Mesendoderm (in vitro differentiated cells): ENCODE data around the gene ZNF750.

Experiments used
- DNase-seq: peaks from one replicate; pipeline ENCODE4 v3.0.0; 2013
- H2AK5ac ChIP-seq: 2 replicates; pipeline ENCODE4 v1.6.1; 2013; ENCODE audit warnings: low read length, inconsistent platforms
- H2BK120ac ChIP-seq: 2 replicates; pipeline ENCODE4 v1.6.1; 2013; ENCODE audit warnings: low read depth, mild to moderate bottlenecking, low read length, moderate library complexity, mixed read lengths
- H2BK15ac ChIP-seq: replicated peaks from 2 replicates; pipeline ENCODE4 v1.6.1; 2013; ENCODE audit warnings: low read depth, mild to moderate bottlenecking, moderate library complexity
- H2BK5ac ChIP-seq: 2 replicates; pipeline ENCODE4 v1.6.1; 2013; ENCODE audit warnings: low read length, inconsistent platforms
- H3K18ac ChIP-seq: 2 replicates; pipeline ENCODE4 v1.6.1; 2013; ENCODE audit warnings: mild to moderate bottlenecking, low read length, mixed read lengths
- H3K23ac ChIP-seq: one replicate; pipeline ENCODE4 v1.6.1; 2013; ENCODE audit warnings: low read length
- H3K27ac ChIP-seq: 2 replicates; pipeline ENCODE4 v1.5.1; 2013; ENCODE audit warnings: low read depth, mild to moderate bottlenecking, inconsistent platforms, low read length, moderate library complexity
- H3K27me3 ChIP-seq: 2 replicates; pipeline ENCODE4 v1.6.1; 2013; ENCODE audit warnings: low read length, control low read depth, mild to moderate bottlenecking, inconsistent platforms; ENCODE audit not compliant: insufficient read depth, poor library complexity
- H3K36me3 ChIP-seq: 2 replicates; pipeline ENCODE4 v1.6.1; 2013; ENCODE audit warnings: low read length, inconsistent platforms; ENCODE audit not compliant: control insufficient read depth, insufficient read depth
- H3K4ac ChIP-seq: one replicate; pipeline ENCODE4 v1.6.1; 2013; ENCODE audit warnings: low read depth, mild to moderate bottlenecking, low read length, moderate library complexity
- H3K4me1 ChIP-seq: 2 replicates; pipeline ENCODE4 v1.6.1; 2013; ENCODE audit warnings: low read depth, low read length, inconsistent platforms; ENCODE audit not compliant: control insufficient read depth
- H3K4me2 ChIP-seq: 2 replicates; pipeline ENCODE4 v1.6.1; 2013; ENCODE audit warnings: low read length
- H3K4me3 ChIP-seq: 2 replicates; pipeline ENCODE4 v1.5.1; 2013; ENCODE audit warnings: mild to moderate bottlenecking, low read length
- H3K56ac ChIP-seq: one replicate; pipeline ENCODE4 v1.6.1; 2013; ENCODE audit warnings: low read length
- H3K79me1 ChIP-seq: 2 replicates; pipeline ENCODE4 v1.6.1; 2013; ENCODE audit warnings: low read length, inconsistent platforms
- H3K79me2 ChIP-seq: 2 replicates; pipeline ENCODE4 v1.6.1; 2013; ENCODE audit warnings: mild to moderate bottlenecking, low read length; ENCODE audit not compliant: control insufficient read depth, insufficient read depth
- H3K9ac ChIP-seq: 2 replicates; pipeline ENCODE4 v1.6.1; 2013; ENCODE audit warnings: low read length, inconsistent platforms
- H4K5ac ChIP-seq: one replicate; pipeline ENCODE4 v1.6.1; 2013; ENCODE audit warnings: low read length
- H4K8ac ChIP-seq: one replicate; pipeline ENCODE4 v1.6.1; 2013; ENCODE audit warnings: low read depth, mild to moderate bottlenecking, control low read depth, low read length, moderate library complexity
- WGBS: extraction: QIAGEN DNeasy Blood & Tissue Kit; methylation state at CpG from one replicate; pipeline ENCODE4 v1.1.7; 2013; ENCODE audit warnings: low lambda C conversion rate, missing lambda C conversion rate; ENCODE audit not compliant: insufficient coverage; ENCODE audit errors: extremely low coverage; 5-methylcytosine and 5-hydroxymethylcytosine counted together

ZNF750 gene

DNA sequence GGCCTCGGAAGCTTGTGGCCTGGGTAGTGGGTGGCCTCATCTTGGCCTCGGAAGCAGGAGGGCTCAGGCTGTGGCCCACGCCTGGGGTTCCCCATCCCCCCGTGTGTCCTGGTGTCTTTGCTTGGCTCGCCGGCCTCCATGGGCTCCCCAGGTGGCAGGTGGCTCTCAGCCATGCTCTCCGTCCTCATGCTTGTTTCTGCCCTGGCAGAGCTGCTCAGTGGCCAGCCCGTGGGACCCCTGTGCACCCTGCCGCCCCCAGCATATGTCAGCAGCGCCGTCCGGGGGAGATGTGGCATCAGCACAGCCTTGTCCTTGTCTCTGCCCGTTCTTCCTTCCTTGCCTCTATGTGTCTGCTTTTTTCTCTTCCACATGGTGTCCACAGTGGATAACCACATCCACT, 49.4 kb downstream of the ZNF750 start:
- Histone ChIP-seq H2BK5ac (no peak overlapping the region), H4K8ac (no peak overlapping the region), H3K79me1 (peaks cover 11% of the 10 kb centered on the region), H4K5ac (no peak overlapping the region), H3K9ac (no peak overlapping the region), H2BK120ac (no peak overlapping the region), H3K4me1 (no peaks in the 10 kb centered on the region), H3K4me2 (no peak overlapping the region), H3K4me3 (no peak overlapping the region), H3K18ac (no peak overlapping the region), H3K27ac (no peak overlapping the region), H3K36me3 (peaks cover 1% of the 10 kb centered on the region), H2BK15ac (no peak overlapping the region), H3K56ac (no peak overlapping the region), H3K79me2 (no peaks in the 10 kb centered on the region), H3K27me3 (no peaks in the 10 kb centered on the region), H3K23ac (no peak overlapping the region), H3K4ac (no peak overlapping the region), H2AK5ac (no peak overlapping the region)
- WGBS: no CpG with 5 or more reads among the region's 13 CpGs
- no peak for DNase-seq

DNA sequence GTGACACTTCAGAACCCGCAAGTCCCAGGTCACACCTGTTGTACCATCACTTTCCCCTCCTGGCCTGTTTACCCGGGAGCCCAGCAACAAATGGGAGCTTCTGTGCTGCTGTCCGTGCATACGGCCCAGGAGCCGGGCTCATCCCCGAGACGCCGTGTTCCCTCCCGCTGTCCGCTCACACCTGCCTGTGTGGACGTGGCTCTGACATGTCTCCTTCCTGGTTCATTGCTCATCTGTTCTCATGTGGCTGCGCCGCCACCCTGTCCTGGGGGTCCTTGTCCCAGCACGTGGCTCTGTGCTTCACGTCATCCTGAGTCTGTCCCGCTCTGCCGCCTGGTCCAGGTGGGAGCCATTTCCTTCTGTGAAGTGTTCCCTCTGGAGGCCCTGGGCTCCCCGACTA, 50.0 kb downstream of the ZNF750 start:
- peaks cover 11% of the 10 kb centered on the region for H3K79me1 ChIP-seq
- no peak overlapping the region for H3K23ac ChIP-seq
- no peak overlapping the region for H3K4me2 ChIP-seq
- H2AK5ac ChIP-seq: no peak overlapping the region
- H3K18ac ChIP-seq: no peak overlapping the region
- H3K27me3 ChIP-seq: no peaks in the 10 kb centered on the region
- H3K27ac ChIP-seq: no peak overlapping the region
- no peak overlapping the region for H4K8ac ChIP-seq
- H3K9ac ChIP-seq: no peak overlapping the region
- no peak for DNase-seq
- no peak overlapping the region for H4K5ac ChIP-seq
- no peak overlapping the region for H3K4me3 ChIP-seq
- no peaks in the 10 kb centered on the region for H3K4me1 ChIP-seq
- H3K4ac ChIP-seq: no peak overlapping the region
- no peak overlapping the region for H3K56ac ChIP-seq
- no peak overlapping the region for H2BK15ac ChIP-seq
- no CpG with 5 or more reads among the region's 18 CpGs for WGBS
- no peak overlapping the region for H2BK5ac ChIP-seq
- peaks cover 1% of the 10 kb centered on the region for H3K36me3 ChIP-seq
- no peak overlapping the region for H2BK120ac ChIP-seq
- H3K79me2 ChIP-seq: no peaks in the 10 kb centered on the region

DNA sequence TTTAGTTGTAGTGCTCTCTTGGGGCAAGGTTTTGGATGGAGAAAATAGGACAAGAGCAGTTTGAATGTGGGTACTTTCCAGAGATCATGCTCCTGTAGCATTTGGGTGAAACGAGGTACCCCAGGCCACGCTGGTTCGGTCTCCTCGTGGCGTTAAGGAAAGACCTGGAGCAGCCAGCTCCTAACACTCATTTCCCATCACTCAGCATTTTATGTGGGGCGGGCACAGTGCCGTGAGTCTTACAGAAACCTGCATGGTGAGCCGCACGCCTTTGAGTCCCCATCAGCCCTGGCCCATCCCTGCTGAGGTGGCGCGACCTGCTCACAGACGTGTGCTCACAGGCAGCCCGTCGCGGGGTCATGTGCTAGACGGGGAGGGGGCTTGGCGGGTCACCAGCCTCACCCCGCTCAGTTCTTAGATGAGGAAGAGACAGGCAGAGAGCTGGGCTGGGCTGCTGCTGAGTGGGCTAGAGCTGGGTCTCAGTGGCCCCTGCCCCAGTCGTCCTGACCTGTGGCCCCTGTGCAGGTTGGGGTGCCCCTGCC, 50.7 kb downstream of the ZNF750 start:
- Histone ChIP-seq H3K4me2 (no peak overlapping the region), H2BK5ac (no peak overlapping the region), H3K27me3 (no peaks in the 10 kb centered on the region), H4K5ac (no peak overlapping the region), H3K79me2 (no peaks in the 10 kb centered on the region), H3K23ac (no peak overlapping the region), H3K36me3 (peaks cover 4% of the 10 kb centered on the region), H3K9ac (no peak overlapping the region), H3K18ac (no peak overlapping the region), H2BK120ac (no peak overlapping the region), H3K4ac (no peak overlapping the region), H3K56ac (no peak overlapping the region), H3K4me1 (no peaks in the 10 kb centered on the region), H3K79me1 (peaks cover 7% of the 10 kb centered on the region), H2AK5ac (no peak overlapping the region), H4K8ac (no peak overlapping the region), H3K27ac (no peak overlapping the region), H2BK15ac (no peak overlapping the region), H3K4me3 (no peak overlapping the region)
- WGBS: no CpG with 5 or more reads among the region's 19 CpGs
- DNase-seq: no peak

DNA sequence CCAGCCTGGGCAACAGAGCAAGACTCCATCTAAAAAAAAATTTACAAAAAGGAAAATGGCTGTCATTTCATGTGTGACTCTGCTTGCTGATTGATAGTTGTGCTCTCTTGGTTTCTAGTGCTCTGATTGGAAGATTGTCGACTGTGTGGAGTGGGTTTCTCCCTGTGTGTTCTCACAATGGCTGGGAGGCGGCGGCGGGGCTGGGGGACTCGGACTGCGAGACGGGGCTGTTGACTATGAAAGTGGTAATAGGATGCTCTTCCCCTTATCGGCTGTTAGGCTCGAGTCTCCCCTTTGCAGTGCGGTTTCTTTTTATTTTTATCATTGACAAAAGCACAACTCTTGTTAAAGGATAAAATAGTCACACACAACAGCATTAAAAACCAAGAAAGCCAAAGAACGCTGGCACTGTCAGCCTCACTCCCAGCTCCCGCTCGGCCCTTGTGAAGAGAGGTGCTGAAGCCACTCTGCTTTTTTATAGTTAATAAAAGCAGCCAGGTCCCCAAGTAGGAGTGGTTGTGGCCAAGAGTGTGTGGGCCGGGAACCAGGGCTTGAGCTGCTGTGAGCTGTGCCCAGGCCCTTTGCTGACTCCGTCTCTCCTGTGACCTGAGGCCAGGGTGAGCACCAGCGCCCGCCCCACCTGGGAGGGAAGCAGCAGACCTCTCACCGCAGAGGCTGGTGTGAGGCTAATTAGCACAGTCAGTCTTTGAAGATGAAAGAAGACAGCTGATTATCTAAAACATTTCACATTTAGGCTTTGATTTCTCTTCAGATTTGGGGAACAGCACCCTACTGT, 51.4 kb downstream of the ZNF750 start:
- Histone ChIP-seq H2BK5ac (no peak overlapping the region), H3K79me2 (no peaks in the 10 kb centered on the region), H3K23ac (no peak overlapping the region), H3K9ac (no peak overlapping the region), H2BK15ac (no peak overlapping the region), H4K5ac (no peak overlapping the region), H2AK5ac (no peak overlapping the region), H3K4me3 (no peak overlapping the region), H3K27me3 (no peaks in the 10 kb centered on the region), H3K4ac (no peak overlapping the region), H3K4me1 (no peaks in the 10 kb centered on the region), H3K4me2 (no peak overlapping the region), H2BK120ac (no peak overlapping the region), H3K18ac (no peak overlapping the region), H3K36me3 (peaks cover 4% of the 10 kb centered on the region), H4K8ac (no peak overlapping the region), H3K27ac (no peak overlapping the region), H3K56ac (no peak overlapping the region), H3K79me1 (peaks cover 7% of the 10 kb centered on the region)
- DNase-seq: no peak
- no CpG with 5 or more reads among the region's 18 CpGs for WGBS

DNA sequence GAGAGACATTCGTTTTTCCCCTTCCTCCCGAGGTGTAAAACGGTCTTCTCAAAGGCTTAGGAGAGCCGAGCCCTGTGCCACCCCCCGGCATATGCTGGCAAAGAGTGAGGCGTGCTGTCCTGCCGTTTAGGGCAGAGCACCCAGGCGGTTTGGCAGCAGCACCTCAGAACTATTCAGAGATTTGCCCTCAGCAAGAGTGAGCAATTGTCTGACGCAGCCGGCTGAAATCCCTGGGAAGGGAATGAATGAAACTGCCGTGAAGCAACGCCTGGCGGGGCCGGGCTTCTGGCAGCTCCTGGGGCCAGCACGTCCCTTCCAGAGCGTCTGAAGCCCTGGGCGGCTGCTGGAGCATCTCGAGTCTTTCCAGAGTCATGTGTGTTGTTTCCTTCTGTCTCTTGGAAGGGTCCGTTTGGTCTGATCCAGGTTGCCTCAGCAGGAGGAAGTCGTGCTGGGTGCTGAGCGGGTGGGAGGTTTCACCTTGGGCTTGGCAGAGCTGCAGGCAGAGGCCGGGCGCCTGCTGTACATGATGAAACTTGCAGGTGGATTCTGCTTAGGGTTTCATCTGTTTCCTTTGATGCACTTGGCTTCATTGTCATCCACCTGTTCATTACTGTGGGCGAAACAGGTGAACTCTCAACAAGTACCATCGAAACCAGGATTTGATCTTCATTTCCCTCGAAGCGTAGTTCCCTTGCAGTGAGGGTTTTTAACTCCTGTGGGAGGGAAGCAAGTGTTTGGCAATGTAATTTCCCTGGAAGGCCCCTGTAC, 52.6 kb downstream of the ZNF750 start:
- Histone ChIP-seq H3K23ac (no peak overlapping the region), H3K4ac (no peak overlapping the region), H4K5ac (no peak overlapping the region), H3K4me2 (no peak overlapping the region), H3K79me1 (peaks cover 7% of the 10 kb centered on the region), H3K4me3 (no peak overlapping the region), H3K56ac (no peak overlapping the region), H2BK120ac (no peak overlapping the region), H4K8ac (no peak overlapping the region), H2AK5ac (no peak overlapping the region), H3K79me2 (no peaks in the 10 kb centered on the region), H3K9ac (no peak overlapping the region), H2BK15ac (no peak overlapping the region), H2BK5ac (no peak overlapping the region), H3K4me1 (no peaks in the 10 kb centered on the region), H3K27me3 (no peaks in the 10 kb centered on the region), H3K36me3 (peaks cover 7% of the 10 kb centered on the region), H3K27ac (no peak overlapping the region), H3K18ac (no peak overlapping the region)
- no peak for DNase-seq
- WGBS: no CpG with 5 or more reads among the region's 27 CpGs
